HG03064 (cell line): ENCODE data around the gene ZNF157.
"Not testable (repeated sequence)": the region's sequence is repeated elsewhere in the genome, so short reads cannot be mapped to it uniquely, and the experiment has no call there.

Source experiments
- ATAC-seq: cut with Tn5 transposase; IDR thresholded peaks from one replicate; pipeline ENCODE4 v1.9.1; 2021; ENCODE audit warnings: low read depth; ENCODE audit not compliant: unreplicated experiment

Gene ZNF157

GRCh38 chrX:47370278-47370677 lies at the start of gene ZNF157:
Gene ZNF157, plus strand, starts transcription at chrX:47370578. Its CDS starts 91 bp downstream, at chrX:47370669.
- ATAC-seq, result no peak

DNA sequence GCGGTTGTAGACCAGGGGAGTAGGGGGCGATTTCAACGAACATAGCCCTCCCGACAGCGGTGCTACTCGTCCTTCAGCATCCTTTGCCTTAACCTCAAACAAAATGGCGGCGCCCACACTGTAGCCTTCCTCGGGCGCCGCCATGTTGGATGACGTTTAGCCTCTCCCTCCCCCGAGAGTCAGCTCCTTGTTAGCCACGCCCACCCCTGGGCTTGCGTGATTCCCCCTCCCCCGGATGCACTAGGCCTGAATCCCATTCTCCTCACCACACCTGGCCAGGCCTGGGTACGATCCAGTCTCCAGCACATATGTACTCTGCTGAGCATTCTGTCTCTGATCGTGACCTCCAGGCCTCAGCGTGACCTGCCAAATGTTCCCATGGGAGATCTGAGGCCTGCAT lies 49.0 kb upstream of the ZNF157 start:
- ATAC-seq, result no peak

DNA sequence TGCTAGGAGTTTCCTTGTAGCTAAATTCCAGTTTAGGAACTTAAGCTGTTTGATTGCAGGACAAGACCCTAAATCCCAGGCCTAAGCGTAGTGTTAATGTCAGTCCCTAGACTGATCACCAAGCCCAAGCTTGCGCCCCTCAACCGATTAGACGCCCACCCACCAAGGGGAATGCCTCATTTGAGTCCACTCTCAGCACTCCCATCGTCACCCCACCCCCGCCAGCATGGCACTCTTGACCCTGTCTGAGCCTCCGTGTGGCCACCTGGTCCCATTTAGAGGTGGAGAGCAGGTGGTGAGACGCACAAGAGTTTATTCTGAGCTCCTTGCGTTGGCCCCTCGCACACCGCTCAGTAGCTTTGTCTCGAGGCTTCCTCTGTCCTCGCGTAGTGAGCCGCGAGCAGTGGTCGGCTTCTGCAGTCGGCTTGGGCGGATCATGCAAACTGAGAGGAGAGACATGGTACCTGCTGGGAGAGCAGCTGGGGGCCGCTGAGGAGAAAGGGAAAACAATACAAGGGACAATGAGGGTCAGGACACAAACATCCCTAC lies 48.5 kb upstream of the ZNF157 start:
- ATAC-seq, result no peak

DNA sequence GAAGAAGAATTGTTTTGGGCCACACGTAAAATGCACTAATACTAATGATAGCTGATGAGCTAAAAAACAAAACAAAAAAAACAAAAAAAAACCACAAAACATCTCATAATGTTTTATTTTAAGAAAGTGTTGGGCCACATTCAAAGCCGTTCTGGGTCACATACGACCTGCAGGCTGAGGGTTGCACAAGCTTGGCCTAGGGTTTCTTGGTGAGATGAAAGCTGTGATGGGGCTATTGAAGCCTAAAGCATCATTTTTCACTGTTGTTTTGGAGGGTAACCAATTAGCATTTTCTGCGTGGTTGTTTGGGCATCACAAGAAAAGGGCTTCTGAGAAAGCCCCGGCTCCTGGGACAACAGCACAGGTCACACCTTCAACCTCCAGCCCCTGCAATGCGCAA lies 42.5 kb upstream of the ZNF157 start:
- no peak for ATAC-seq

DNA sequence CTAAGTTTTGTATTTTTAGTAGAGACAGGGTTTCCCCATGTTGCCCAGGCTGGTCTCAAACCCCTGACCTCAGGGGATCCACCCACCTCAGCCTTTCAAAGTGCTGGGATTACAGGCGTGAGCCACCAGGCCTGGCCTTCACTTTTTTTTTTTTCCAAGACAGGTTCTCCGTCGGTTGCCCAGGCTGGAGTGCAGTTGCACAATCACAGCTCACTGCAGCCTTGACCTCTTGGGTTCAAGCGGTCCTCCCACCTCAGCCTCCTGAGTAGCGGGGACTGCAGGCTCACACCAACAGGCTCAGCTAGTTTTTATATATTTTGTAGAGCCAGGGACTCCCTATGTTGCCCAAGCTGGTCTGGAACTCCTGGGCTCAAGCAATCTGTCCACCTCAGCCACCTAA lies 37.6 kb upstream of the ZNF157 start:
- not testable (repeated sequence) for ATAC-seq

- ATAC-seq, result no peak
These were observed 18.7 kb upstream of the ZNF157 start for GRCh38 chrX:47351706-47352105.

- no peak for ATAC-seq
These were observed 11.9 kb upstream of the ZNF157 start for GRCh38 chrX:47358387-47359065.

- ATAC-seq, result no peak
These were observed 9.8 kb upstream of the ZNF157 start for GRCh38 chrX:47360423-47361179.

DNA sequence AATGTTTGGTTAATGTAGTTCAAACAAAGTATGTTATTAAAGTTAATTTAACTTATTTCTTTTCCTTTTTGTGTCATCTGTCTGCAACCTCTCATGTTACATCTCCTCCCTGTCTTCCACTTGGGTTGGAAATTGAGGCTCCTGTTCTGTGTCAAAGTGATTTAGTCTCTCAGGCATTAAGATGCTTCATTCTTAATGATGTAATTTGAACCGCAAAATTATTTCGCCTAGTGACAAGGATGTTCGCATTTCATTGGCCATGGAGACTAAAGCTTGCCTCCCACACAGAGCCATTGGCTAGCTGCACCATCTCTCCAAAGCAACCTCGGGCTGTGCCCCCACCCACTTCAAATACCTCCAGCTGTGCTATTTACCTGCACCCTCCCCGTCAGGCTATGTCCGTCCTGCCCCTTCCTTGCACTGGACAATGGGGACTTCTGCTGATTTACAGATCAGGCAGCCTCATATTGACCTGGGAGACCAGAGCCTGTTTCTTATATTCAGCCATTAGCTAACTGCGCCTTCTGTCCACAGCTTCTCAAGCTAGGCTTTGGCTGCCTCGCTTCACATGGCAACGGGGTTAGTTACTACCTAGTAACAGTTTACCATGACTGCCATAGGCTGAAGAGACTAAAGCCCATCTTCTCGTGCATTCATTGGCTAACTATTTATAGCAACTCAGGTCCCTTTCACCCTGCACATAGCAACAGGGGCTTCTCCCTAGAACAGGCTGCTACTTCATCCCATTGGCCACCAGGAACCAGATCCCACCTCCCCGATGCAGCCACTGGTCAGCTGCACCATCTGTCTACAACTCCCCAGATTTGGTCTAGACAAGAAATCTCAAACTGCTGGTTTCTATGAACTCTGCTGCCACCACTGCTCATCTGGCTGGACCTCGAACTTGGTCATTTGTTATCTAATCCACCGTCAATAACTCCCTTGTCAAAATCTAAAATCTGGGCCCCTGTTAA lies 8.6 kb upstream of the ZNF157 start:
- ATAC-seq, result peak; percentile 92

GRCh38 chrX:47366041-47366722 lies 4.2 kb upstream of the ZNF157 start:
- no peak for ATAC-seq

DNA sequence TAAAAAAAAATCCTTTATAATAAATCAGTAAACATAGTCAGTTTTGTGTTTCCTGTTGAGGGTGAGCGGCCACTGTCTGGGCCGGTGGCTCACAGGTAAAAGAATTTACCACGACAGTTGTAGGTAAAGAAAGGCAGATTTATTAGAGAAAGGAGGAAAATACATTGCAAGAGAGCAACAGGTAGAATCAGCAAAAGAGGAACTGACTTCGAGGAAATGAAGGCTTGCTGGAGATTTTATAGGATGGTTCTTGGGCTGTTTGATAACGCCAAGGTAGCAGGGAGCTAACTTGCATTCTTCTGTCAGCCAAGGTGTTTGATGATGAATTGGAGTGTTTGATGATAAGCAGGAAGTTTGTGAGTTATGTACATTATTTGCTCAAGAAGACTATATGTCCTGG lies 2.8 kb downstream of the ZNF157 start:
- ATAC-seq, result no peak

- no peak for ATAC-seq
These were observed 9.9 kb downstream of the ZNF157 start for GRCh38 chrX:47380268-47380667.

DNA sequence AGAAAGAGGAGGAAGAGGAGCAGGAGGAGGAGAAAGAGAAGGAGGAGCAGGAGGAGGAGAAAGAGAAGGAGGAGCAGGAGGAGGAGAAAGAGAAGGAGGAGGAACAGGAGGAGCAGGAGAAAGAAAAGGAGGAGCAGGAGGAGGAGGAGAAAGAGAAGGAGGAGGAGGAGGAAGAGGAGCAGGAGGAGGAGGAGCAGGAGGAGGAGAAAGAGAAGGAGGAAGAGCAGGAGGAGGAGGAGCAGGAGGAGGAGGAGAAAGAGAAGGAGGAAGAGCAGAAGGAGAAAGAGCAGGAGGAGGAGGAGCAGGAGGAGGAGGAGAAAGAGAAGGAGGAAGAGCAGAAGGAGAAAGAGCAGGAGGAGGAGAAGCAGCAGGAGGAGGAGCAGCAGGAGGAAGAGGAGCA lies 10.5 kb downstream of the ZNF157 start:
- not testable (repeated sequence) for ATAC-seq

- no peak for ATAC-seq
These were observed 14.1 kb downstream of the ZNF157 start for GRCh38 chrX:47384502-47384901.

DNA sequence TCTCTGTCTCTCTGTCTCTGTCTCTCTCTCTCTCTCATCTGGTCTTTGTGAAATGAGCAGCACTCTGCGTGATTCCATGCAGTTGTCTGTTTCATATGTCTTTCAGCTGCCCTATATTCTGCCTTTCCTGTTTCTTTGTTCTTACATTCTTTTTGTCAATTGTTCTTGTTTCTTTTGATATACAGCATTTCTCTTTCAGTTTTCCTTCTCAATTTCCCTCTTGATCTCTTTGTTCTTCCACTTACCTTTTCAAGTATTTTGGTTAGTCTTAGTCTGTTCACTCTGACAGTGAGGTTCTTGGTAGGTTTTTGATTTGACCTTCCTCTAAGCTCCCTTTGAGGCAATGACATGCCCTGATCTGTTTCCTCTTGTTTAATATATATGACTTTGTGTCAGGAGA lies 20.4 kb downstream of the ZNF157 start:
- no peak for ATAC-seq

- no peak for ATAC-seq
These were observed 42.8 kb downstream of the ZNF157 start for GRCh38 chrX:47413179-47413594.

DNA sequence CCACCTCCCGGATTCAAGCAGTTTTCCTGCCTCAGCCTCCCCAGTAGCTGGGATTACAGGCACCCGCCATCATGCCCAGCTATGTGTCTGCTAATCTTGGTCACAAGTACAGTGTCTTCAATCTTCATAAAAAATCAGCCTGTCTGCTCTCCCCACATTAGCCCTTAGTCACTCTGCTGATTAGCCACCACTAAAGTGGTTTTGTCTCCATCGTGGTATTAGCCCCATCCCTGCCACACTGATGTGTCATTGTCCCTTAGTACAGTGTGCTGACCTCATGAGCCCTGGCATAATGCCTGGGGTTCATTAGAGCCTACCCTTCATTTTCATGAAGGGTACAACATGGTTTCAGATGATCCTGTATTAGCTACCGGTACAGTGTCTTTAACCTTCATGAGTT lies 49.9 kb downstream of the ZNF157 start:
- no peak for ATAC-seq

DNA sequence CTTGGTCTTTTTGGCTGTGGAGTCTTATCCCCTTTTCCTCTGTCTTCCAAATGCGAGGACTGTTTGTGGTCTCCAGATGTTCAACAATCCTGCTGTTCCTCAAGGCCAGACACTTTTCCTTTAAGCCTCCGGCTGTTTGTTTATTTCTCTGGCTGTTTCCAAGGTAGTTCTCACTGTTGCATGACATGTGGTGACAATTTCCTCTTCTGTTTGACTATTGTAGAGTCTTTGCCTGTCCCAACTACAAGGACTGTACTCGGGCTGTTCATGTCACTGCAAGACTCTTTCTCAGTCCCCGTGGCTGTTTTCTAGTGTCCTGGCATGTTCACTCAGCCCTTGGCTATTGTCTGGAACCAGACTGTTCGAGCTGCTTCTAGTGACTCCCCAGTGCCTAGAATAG lies 50.6 kb downstream of the ZNF157 start:
- no peak for ATAC-seq

DNA sequence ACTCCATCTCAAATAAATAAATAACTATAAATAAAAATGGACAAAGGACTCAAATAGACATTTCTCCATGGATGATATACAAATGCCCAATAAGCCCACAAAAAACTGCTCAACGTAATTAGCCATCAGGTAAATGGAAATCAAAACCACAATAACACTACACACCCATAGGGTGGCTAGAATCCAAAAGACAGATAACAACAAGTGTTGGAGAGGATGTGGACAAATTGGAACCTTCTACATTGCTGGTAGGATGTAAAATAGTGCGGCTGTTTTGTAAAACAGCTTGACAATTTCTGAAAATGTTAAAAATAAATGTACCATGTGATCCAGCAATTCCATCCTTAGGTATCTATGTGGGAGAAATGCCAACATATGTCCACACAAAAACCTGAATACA lies 52.1 kb downstream of the ZNF157 start:
- ATAC-seq, result no peak

GRCh38 chrX:47430925-47431324 lies 60.5 kb downstream of the ZNF157 start:
- ATAC-seq, result no peak
